GM12878 (cell line): ENCODE results near the gene TRPC6. TPM values are rescaled to one million over a fixed set of nuclear protein-coding genes. Genes with fewer than 3 reads are reported as not detected.

Experiments used
- ATAC-seq: fragments of 200-7000 bp; cut with Tn5 transposase; 3 replicates; pipeline ENCODE4 v1.9.1; 2020; ENCODE audit warnings: mild to moderate bottlenecking, moderate library complexity
- BruUV-seq: library from RNA; stranded (reverse); fragments of 400-500 nt; replicated peaks from 2 replicates; lab custom pipeline; 2021; lab: Mats Ljungman, UMichigan
- CTCF ChIA-PET: fragments of 300-600 bp; sonication (Branson Sonifier 250); formaldehyde crosslinking; extraction: SDS; loops from one replicate; lab custom pipeline; 2021; ENCODE audit warnings: inconsistent platforms; lab: Yijun Ruan, JAX
- POLR2A ChIA-PET: fragments of 350-600 bp; formaldehyde crosslinking; extraction: SDS; loops from one replicate; lab custom pipeline; 2021; ENCODE audit warnings: inconsistent platforms; lab: Charles Lee
- RAD21 ChIA-PET: fragments of 300-600 bp; sonication (Branson Sonifier 250); formaldehyde crosslinking; loops from one replicate; lab custom pipeline; 2023; ENCODE audit warnings: antibody characterized with exemption; ENCODE audit not compliant: unreplicated experiment; lab: Charles Lee
- SMC1A ChIA-PET: fragments of 300-600 bp; sonication (Branson Sonifier 250); formaldehyde crosslinking; loops from one replicate; lab custom pipeline; 2023; ENCODE audit not compliant: unreplicated experiment, uncharacterized antibody; lab: Charles Lee
- DNase-seq: peaks from one replicate; pipeline ENCODE4 v3.0.0-alpha.2; 2011; ENCODE audit warnings: low read depth, low spot score
- FAIRE-seq: peaks from 3 replicates; lab custom pipeline; 2011; peaks lifted over from hg19 to GRCh38; lab: Jason Lieb, UNC
- H2AFZ ChIP-seq: 2 replicates; pipeline ENCODE4 v1.6.0; 2011; ENCODE audit warnings: low read depth, low read length, control low read depth; ENCODE audit not compliant: control insufficient read depth
- H3K27ac ChIP-seq: 2 replicates; pipeline ENCODE4 v1.5.1; 2011; ENCODE audit warnings: control low read depth; ENCODE audit not compliant: control insufficient read depth, insufficient read depth
- H3K27me3 ChIP-seq, 2 experiments: replicated peaks in 1 of 2; 2 replicates each; pipeline versions ENCODE4 v1.6.0 to v1.6.1; 2011; ENCODE audit warnings: low read length in 1 of 2; ENCODE audit not compliant: control insufficient read depth in 2 of 2, insufficient read depth in 2 of 2
- H3K36me3 ChIP-seq, 2 experiments: 2 replicates each; pipeline ENCODE4 v1.5.1; 2011; ENCODE audit warnings: low read length in 1 of 2; ENCODE audit not compliant: control insufficient read depth in 2 of 2, insufficient read depth in 2 of 2
- H3K4me1 ChIP-seq: 2 replicates; pipeline ENCODE4 v1.6.1; 2011; ENCODE audit warnings: mild to moderate bottlenecking, low read length, moderate library complexity, mixed read lengths; ENCODE audit not compliant: control insufficient read depth, insufficient read depth
- H3K4me2 ChIP-seq: 2 replicates; pipeline ENCODE4 v1.6.0; 2011; ENCODE audit warnings: control low read depth; ENCODE audit not compliant: control insufficient read depth, insufficient read depth
- H3K4me3 ChIP-seq: fragments of 200-600 bp; sonication (generic); 2 replicates; pipeline ENCODE4 v1.5.1; 2016
- H3K79me2 ChIP-seq: 2 replicates; pipeline ENCODE4 v1.6.0; 2011; ENCODE audit warnings: low read length; ENCODE audit not compliant: control insufficient read depth, insufficient read depth
- H3K9ac ChIP-seq: 2 replicates; pipeline ENCODE4 v1.8.0; 2011; ENCODE audit warnings: low read length, control low read depth, mixed read lengths; ENCODE audit not compliant: control insufficient read depth, insufficient read depth
- H3K9me3 ChIP-seq: replicated peaks from 3 replicates; pipeline ENCODE4 v1.5.1; 2011; ENCODE audit warnings: mild to moderate bottlenecking, low read length; ENCODE audit not compliant: control insufficient read depth, insufficient read depth
- H4K20me1 ChIP-seq: 2 replicates; pipeline ENCODE4 v1.6.0; 2011; ENCODE audit not compliant: control insufficient read depth, insufficient read depth
- CUX1 ChIP-seq: IDR thresholded peaks from 2 replicates; pipeline ENCODE4 v1.6.1; 2012; ENCODE audit warnings: improper control_type of control experiment, low read depth, low read length; ENCODE audit not compliant: insufficient replicate concordance
- MTA3 ChIP-seq: IDR thresholded peaks from 2 replicates; pipeline ENCODE4 v1.6.1; 2012; ENCODE audit warnings: low read length, inconsistent platforms, borderline replicate concordance
- PAX5 ChIP-seq: IDR thresholded peaks from 2 replicates; pipeline ENCODE4 v1.6.1; 2011; ENCODE audit warnings: low read depth, low read length, borderline replicate concordance
- SREBF1 ChIP-seq: IDR thresholded peaks from 2 replicates; pipeline ENCODE4 v1.6.1; 2012; ENCODE audit warnings: mild to moderate bottlenecking, low read length
- STAT3 ChIP-seq: IDR thresholded peaks from 2 replicates; pipeline ENCODE4 v1.6.1; 2011; ENCODE audit warnings: low read depth, low read length, improper control_type of control experiment
- TCF7 ChIP-seq: IDR thresholded peaks from 2 replicates; pipeline ENCODE4 v1.6.1; 2014; ENCODE audit warnings: antibody characterized with exemption, borderline replicate concordance
- YBX1 ChIP-seq: fragments of 450-650 bp; IDR thresholded peaks from 2 replicates; pipeline ENCODE4 v1.6.1; 2016; ENCODE audit warnings: antibody characterized with exemption
- WGBS: methylation state at CpG from one replicate; pipeline ENCODE4 v1.1.6; 2016; ENCODE audit warnings: low lambda C conversion rate; ENCODE audit not compliant: insufficient replicate concordance, insufficient coverage; ENCODE audit errors: missing lambda C conversion rate; 5-methylcytosine and 5-hydroxymethylcytosine counted together
- in situ Hi-C: fragments of 300-500 bp; cut with MboI; formaldehyde crosslinking; loops from 9 replicates; pipeline ENCODE4 v1.14.3; 2018; ENCODE audit warnings: mixed read lengths
- intact Hi-C: fragments of 100-400 bp; cut with micrococcal nuclease; formaldehyde crosslinking; loops from one replicate; pipeline ENCODE4 v1.14.2; 2022; ENCODE audit not compliant: unreplicated experiment
- polyA plus RNA-seq, 11 experiments: library from polyadenylated mRNA; depleted of rRNA in 4 of 11; unstranded in 6 of 11; stranded (reverse) in 5 of 11; fragments of >200 nt; fragmentation: Nextera tagmentation in 4 of 11; fragmentation: Illumina TruSeq in 1 of 11; extraction: Ambion mirVana in 4 of 11; extraction: Trizol in 1 of 11; gene quantifications; 1 replicate in 1 of 11; 2 replicates in 10 of 11; pipeline versions ENCODE4 v1.2.1 to v1.2.3, GENCODE V29; 2011 to 2016; ENCODE audit warnings: inconsistent platforms in 2 of 11, missing spikeins in 2 of 11, low read depth in 1 of 11
- total RNA-seq, 4 experiments: library from RNA; depleted of rRNA in 3 of 4; stranded (reverse); fragments of >200 nt in 3 of 4; fragmentation: Illumina TruSeq in 1 of 4; extraction: Trizol in 1 of 4; gene quantifications; 2 replicates each; pipeline versions ENCODE4 v1.2.1 to v1.2.3, GENCODE V29; 2013 to 2021

Gene TRPC6
- total and polyA plus RNA-seq, 10 of the 15 experiments (the other 5 are each of a cell fraction or from before 2014, with no cell fraction given), result not detected

GRCh38 chr11:101509922-101510321, 73.9 kb downstream of the TRPC6 start:
- no TSS peak for BruUV-seq
- Histone ChIP-seq H2AFZ (no peak overlapping the region), H3K4me3 (no peak overlapping the region), H3K79me2 (no peaks in the 10 kb centered on the region), H3K9me3 (no peaks in the 10 kb centered on the region), H3K4me1 (no peaks in the 10 kb centered on the region), H3K27ac (no peak overlapping the region), H3K36me3 (no peaks in the 10 kb centered on the region), H3K4me2 (no peak overlapping the region), H4K20me1 (no peaks in the 10 kb centered on the region), H3K9ac (no peak overlapping the region), H3K27me3 (no peaks in the 10 kb centered on the region)
- DNase-seq (no peak), ATAC-seq (no peak), FAIRE-seq (no peak)
- 78% methylated on average over 1 of the region's 1 CpG for WGBS
- ChIA-PET SMC1A (interaction anchor here (0.8 kb wide), 1 partner anchor 35 kb away, joined by 5 read pairs; no protein-coding TSS in a partner anchor), POLR2A (no interaction called here), RAD21 (no interaction called here), CTCF (no interaction called here)
- intact Hi-C loops (no loop called here), in situ Hi-C loops (no loop called here)
- TF ChIP-seq CUX1 (no peak), TCF7 (no peak), YBX1 (no peak), SREBF1 (no peak), STAT3 (no peak), MTA3 (no peak), PAX5 (no peak)
